AG04449 (cell line): Measurements from ENCODE around the gene SLC6A6.
A peak's percentile ranks its signal among the peaks of the same experiment; 100 is the strongest.

Experiments used
- CTCF ChIA-PET: fragments of 350-600 bp; formaldehyde crosslinking; extraction: SDS; loops from one replicate; lab custom pipeline; 2021; ENCODE audit warnings: antibody characterized with exemption; lab: Yijun Ruan, JAX
- POLR2A ChIA-PET: fragments of 400-600, 350-600 bp; formaldehyde crosslinking; extraction: SDS; loops from one replicate; lab custom pipeline; 2020; ENCODE audit warnings: antibody characterized with exemption, inconsistent platforms; lab: Yijun Ruan, JAX
- DNase-seq: peaks from one replicate; pipeline ENCODE4 v3.0.0-alpha.2; 2010; ENCODE audit warnings: low read depth, low spot score
- H3K4me3 ChIP-seq: 2 replicates; pipeline ENCODE4 v1.5.1; 2011; ENCODE audit warnings: low read depth, mild to moderate bottlenecking, control low read depth, low read length
- TF ChIP-seq, protein P1 (sequence below): IDR thresholded peaks from one replicate; pipeline ENCODE4 v1.5.1; 2011; ENCODE audit warnings: mild to moderate bottlenecking, moderate library complexity, low read length, control low read depth, inconsistent platforms; ENCODE audit not compliant: insufficient read depth; ENCODE audit errors: missing control alignments

SLC6A6 gene

DNA sequence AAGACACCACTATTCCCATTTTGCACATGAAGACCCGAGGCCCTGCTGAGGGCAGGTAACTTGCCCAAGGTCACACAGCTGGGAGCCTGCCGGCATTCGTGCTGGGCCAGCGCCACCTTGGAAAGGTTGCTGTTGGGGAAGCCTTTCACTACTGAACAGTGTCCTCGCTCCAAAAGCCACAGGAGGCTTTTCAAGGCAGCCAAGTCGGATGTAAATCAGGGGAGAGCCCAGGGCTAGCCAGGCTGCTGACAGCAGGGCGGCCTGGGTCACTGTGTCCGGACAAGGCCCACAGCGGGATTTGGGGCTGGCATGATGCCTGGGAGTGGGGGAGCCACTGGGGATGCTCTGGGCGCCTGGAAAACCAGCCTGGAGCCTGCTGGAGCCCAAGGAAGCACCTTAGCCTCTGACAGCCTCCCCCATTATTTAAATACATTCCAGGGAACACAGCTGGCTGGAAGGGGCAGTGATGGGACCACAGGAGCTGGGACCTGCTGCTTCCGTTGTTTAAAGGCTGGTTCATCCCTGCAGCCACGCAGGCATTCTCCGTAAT is 10.5 kb downstream of the SLC6A6 start:
- ChIA-PET POLR2A (no interaction called here), CTCF (interaction anchor here (4.0 kb wide), 1 partner anchor 209 kb away, joined by 27 read pairs; no protein-coding TSS in a partner anchor)
- no peak overlapping the region for H3K4me3 ChIP-seq
- no peak for DNase-seq
- TF ChIP-seq, protein P1, sequence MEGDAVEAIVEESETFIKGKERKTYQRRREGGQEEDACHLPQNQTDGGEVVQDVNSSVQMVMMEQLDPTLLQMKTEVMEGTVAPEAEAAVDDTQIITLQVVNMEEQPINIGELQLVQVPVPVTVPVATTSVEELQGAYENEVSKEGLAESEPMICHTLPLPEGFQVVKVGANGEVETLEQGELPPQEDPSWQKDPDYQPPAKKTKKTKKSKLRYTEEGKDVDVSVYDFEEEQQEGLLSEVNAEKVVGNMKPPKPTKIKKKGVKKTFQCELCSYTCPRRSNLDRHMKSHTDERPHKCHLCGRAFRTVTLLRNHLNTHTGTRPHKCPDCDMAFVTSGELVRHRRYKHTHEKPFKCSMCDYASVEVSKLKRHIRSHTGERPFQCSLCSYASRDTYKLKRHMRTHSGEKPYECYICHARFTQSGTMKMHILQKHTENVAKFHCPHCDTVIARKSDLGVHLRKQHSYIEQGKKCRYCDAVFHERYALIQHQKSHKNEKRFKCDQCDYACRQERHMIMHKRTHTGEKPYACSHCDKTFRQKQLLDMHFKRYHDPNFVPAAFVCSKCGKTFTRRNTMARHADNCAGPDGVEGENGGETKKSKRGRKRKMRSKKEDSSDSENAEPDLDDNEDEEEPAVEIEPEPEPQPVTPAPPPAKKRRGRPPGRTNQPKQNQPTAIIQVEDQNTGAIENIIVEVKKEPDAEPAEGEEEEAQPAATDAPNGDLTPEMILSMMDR: no peak

DNA sequence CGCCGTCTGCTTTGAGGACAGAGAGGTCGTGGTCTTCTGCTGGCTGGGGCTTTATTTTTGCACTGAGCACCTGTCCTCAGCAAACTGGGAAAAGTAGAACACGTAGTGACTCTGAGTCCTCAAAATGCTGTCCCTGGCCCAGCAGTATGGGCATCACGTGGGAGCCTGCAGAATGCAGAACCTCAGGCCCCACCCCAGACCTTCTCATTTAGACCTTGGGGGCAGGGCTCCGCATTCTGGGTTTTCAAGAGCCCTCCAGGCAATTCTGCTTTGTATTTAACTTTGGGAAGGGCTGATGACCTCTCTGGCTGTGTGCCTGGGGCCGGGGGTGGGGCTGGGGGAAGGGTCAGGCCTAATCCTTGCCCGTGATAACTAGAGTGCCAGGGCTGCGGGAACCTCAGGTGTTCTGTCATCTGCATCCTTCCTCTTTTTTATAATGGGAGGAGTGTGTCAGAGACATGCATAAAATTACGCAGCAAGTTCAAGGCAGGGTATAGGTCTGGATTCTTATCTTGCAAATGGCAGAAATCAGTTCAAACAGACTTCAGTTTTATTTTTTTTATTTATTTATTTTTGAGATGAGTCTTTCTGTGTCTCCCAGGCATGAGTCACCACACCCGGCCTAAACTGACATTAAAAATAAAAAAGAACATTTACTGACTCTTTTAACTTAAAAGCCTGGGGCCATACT is 11.1 kb downstream of the SLC6A6 start:
- ChIA-PET CTCF (interaction anchor here (1.0 to 4.0 kb wide), 2 partner anchors 12 to 210 kb away, joined by 4 to 27 read pairs; no protein-coding TSS in a partner anchor), POLR2A (interaction anchor here (2.6 kb wide), 1 partner anchor 39 kb away, joined by 11 read pairs; no protein-coding TSS in a partner anchor)
- DNase-seq: no peak
- TF ChIP-seq, protein P1: no peak
- no peak overlapping the region for H3K4me3 ChIP-seq

DNA sequence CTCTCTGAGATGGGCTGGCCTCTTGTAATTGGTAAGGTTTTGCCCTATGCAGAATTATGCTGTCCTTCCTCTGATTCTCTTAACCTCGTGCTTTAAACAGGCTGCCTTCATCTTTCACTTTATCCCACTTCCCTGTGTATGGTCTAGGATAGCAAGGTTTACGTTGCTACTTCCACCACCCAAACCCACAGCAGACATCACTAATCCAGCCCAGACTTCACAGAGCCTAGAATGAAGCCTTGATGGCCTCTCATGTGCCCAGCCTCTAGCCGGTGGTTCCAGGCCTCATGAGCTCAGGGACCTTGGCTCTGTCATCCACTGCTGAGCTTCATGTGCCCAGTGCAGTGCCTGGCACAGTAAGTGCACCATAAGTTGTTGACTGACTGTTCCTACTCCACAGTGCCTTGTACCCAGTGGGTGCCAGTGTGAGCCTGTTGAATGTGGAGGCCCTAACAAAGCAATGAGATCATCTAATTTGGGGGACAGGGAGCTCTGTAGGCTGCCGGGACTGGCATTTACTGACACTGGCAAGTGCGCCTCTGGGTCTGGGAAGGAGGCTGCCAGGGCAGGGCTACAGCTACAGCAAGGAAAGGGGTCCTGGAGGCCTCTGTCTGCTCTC is 12.5 kb downstream of the SLC6A6 start:
- ChIA-PET POLR2A (interaction anchor here (0.8 to 2.6 kb wide), 3 partner anchors 10 to 204 kb away, joined by 4 to 11 read pairs (median 5); no protein-coding TSS in a partner anchor), CTCF (interaction anchor here (1.0 to 4.0 kb wide), 8 partner anchors 11 to 211 kb away, joined by 3 to 27 read pairs (median 6); no protein-coding TSS in a partner anchor)
- no peak overlapping the region for H3K4me3 ChIP-seq
- TF ChIP-seq, protein P1: no peak
- no peak for DNase-seq

DNA sequence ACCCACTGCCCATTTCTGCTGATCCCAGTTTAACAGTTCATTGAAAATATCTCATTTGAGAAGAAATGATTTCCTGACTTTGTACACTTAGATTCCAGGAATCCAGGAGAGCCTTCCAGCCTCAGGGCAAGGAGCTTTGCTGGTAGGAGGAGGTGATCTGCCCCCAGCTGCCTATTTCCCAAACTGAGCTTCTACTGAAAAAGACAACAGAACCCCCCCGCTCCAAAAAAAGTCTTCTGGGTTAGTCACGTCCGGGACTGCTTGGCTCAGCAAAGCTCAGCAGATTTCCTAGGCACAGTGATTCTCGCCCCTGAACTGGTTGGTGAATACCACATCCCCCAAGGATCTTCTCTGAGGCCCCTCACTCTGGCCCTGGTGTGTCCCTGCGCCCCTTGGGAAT is 13.1 kb downstream of the SLC6A6 start:
- ChIA-PET POLR2A (interaction anchor here (0.8 to 2.6 kb wide), 5 partner anchors 10 to 204 kb away, joined by 3 to 11 read pairs (median 4); partner anchors contain the start of gene SLC6A6), CTCF (interaction anchor here (1.1 to 4.0 kb wide), 8 partner anchors 12 to 212 kb away, joined by 3 to 27 read pairs (median 7); partner anchors contain the start of gene SLC6A6)
- TF ChIP-seq, protein P1: no peak
- peak; percentile 56 for DNase-seq
- no peak overlapping the region; the same call in 1 of the 2 replicates for H3K4me3 ChIP-seq

DNA sequence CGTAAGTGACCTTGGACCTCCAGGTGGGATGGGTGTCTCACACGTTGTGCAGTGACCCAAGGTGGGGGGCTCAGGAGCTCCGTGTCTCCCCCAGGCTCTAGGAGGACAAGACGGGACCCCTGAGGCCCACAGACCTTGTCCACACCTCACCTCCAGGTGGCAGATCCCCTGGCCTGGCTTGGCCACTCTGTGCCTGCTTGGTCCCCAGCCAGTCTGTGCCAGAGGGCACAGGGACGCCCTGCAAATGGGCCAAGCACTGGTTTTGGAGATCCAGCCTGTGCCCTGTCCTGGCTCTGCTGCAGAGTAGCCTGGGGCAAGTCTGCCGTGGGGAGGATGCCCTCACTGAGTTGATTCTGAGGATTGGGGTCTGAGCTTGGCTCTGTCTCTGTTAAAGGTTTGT is 14.0 kb downstream of the SLC6A6 start:
- no peak overlapping the region for H3K4me3 ChIP-seq
- DNase-seq: no peak
- ChIA-PET POLR2A (interaction anchor here (1.1 to 2.6 kb wide), 3 partner anchors 14 to 36 kb away, joined by 3 to 11 read pairs (median 3); partner anchors contain the start of gene SLC6A6), CTCF (interaction anchor here (1.0 to 4.0 kb wide), 8 partner anchors 12 to 213 kb away, joined by 3 to 27 read pairs (median 7); partner anchors contain the start of gene SLC6A6)
- TF ChIP-seq, protein P1: no peak
